ENCODE data around the gene PMM1.

DNA sequence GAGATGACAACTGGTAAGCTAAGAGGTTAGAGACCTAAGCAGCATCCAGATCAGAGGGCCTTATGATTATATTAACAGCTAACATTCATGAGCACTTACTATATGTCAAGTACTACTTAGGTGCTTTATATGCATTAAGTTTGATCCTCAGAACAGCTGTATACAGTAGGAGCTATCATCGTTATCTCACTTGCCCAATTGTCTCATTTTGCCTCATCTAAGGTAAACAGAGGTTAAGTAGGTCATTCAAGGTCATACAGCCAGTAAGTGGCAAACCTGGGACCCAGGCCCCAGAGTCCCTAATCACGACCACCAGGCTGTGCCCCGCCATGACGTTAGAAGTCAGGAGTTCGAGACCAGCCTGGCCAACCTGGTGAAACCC lies 40.8 kb downstream of the PMM1 start:
- no peak for TF ChIP-seq CTCF (IDR thresholded peaks at IDR 0.05)
- no peak for TF ChIP-seq POLR2A (IDR thresholded peaks at IDR 0.05)

Data from uterus (tissue), 2 donors.